ENCODE measurements around the gene LGALS7B.

Gene LGALS7B

DNA sequence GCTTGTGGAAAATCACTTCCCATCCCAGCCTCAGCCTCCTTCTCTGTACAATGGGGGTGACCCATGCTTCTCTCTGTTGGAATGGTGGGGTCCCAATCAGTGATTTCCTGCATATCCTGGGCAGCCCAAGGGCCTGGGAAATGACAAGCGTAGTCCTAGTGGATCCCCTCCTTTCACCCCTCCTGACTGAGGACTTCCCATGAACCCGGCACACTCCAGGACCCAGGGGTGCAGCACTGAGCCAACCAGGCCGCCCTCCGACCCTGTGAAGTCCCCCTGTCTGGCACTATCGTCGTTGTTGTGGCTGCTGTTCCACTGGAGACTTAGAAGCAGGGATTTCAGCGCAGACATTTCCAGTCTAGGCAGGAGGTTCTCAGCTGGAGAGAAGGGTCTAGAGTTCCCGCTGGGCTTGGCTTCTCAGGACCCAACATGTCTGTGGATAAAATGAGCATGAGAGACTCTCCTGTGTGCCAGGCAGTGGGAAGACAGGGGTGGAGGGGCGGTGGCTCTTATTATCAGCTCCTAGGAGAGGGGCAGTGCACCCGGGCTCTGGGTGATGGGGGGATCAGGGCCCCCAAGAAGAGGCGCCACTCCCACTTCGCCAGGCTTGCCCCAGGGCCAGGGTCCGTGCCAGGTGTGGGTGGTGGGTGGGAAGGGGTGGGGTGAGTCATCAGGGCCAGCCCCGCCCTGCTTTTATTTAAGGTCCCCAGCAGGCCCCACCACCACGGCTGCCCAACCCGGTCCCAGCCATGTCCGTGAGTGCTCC lies at the start of gene LGALS7B:
Gene LGALS7B, plus strand, starts transcription at position 723 of the 766 bp plus-strand sequence. Its CDS starts 27 bp downstream, at position 750.
- H3K79me2 ChIP-seq (ENCODE audit: low read length), result no peaks in the 10 kb centered on the region
- TF ChIP-seq, protein P1, sequence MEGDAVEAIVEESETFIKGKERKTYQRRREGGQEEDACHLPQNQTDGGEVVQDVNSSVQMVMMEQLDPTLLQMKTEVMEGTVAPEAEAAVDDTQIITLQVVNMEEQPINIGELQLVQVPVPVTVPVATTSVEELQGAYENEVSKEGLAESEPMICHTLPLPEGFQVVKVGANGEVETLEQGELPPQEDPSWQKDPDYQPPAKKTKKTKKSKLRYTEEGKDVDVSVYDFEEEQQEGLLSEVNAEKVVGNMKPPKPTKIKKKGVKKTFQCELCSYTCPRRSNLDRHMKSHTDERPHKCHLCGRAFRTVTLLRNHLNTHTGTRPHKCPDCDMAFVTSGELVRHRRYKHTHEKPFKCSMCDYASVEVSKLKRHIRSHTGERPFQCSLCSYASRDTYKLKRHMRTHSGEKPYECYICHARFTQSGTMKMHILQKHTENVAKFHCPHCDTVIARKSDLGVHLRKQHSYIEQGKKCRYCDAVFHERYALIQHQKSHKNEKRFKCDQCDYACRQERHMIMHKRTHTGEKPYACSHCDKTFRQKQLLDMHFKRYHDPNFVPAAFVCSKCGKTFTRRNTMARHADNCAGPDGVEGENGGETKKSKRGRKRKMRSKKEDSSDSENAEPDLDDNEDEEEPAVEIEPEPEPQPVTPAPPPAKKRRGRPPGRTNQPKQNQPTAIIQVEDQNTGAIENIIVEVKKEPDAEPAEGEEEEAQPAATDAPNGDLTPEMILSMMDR (IDR thresholded peaks at IDR 0.05; ENCODE audit: low read length), result no peak
- TF ChIP-seq EZH2phosphoT487 (IDR thresholded peaks at IDR 0.05; ENCODE audit: low read length) (no peak), EZH2 (optimal IDR thresholded peaks at IDR 0.05; ENCODE audit: low read depth, low read length) (no peak)
- H3F3A ChIP-seq (ENCODE audit: insufficient read depth, low read length), result no peaks in the 10 kb centered on the region
- no peak for DNase-seq
- H2AFZ ChIP-seq (ENCODE audit: low read length), result no peak within 1 kb of the TSS
- H3K4me1 ChIP-seq (ENCODE audit: low read length), result no peaks in the 10 kb centered on the region
- H3K27me3 ChIP-seq (replicated peaks; ENCODE audit: insufficient read depth, low read length), result peaks cover 14% of the 10 kb centered on the region
- H3K36me3 ChIP-seq (replicated peaks; ENCODE audit: insufficient read depth, low read length), result no peaks in the 10 kb centered on the region
- no peak within 1 kb of the TSS for H3K4me2 ChIP-seq (ENCODE audit: low read depth, low read length)
- no peak within 1 kb of the TSS for H3K27ac ChIP-seq (ENCODE audit: low read length)
- H3K4me3 ChIP-seq (ENCODE audit: low read length), result no peak within 1 kb of the TSS
- H4K20me1 ChIP-seq (ENCODE audit: insufficient read depth, low read length), result no peaks in the 10 kb centered on the region
- no peak within 1 kb of the TSS for H3K9ac ChIP-seq (ENCODE audit: low read length)
- H3K9me2 ChIP-seq (replicated peaks; ENCODE audit: insufficient read depth, low read length), result no peaks in the 10 kb centered on the region
- no peaks in the 10 kb centered on the region for H3K9me3 ChIP-seq (replicated peaks; ENCODE audit: insufficient read depth, low read length)

DNA sequence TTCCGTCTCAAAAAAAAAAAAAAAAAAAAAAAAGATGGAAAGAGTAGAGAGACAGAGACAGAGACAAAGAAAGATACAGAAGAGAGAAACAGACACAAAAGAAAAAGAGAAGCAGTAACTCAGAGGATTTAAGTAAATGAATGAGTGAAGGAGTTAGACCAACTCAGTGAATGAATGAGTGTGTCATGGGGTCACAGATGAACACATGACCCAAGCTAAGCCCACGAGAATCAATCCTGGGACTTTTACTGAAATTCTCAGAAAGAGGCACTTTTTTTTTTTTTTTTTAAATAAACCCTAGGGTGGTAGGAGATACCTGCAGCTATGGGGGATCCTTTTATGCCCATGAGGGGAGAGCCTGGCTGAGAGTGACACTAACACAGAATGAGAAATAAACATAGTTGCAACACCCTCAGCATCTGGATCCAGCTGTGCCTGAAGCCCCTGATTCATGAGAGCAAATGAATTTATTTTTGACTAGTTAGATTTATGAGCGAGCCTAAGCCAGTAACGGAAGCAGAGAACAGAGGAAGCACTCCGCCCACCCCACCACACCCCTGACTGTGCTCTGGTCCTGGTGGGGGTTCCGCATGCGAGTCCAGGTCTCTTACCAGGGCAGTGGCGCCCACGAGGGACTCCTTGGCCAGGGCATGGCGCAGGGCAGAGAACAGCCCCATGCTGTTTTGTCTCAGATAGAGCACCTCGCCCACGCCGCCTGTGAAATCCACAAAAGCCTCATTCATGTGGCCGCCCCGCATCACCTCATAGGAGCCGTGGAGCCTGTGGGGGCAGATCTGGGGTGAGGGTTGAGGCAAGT lies 49.4 kb upstream of the LGALS7B start:
- Histone ChIP-seq H4K20me1 (ENCODE audit: insufficient read depth, low read length) (no peaks in the 10 kb centered on the region), H3K4me3 (ENCODE audit: low read length) (no peak overlapping the region), H3K4me1 (ENCODE audit: low read length) (peaks cover 3% of the 10 kb centered on the region), H3K36me3 (replicated peaks; ENCODE audit: insufficient read depth, low read length) (no peaks in the 10 kb centered on the region), H3K4me2 (ENCODE audit: low read depth, low read length) (no peak overlapping the region), H3K27ac (ENCODE audit: low read length) (no peak overlapping the region), H3F3A (ENCODE audit: insufficient read depth, low read length) (peaks cover 8% of the 10 kb centered on the region), H3K27me3 (replicated peaks; ENCODE audit: insufficient read depth, low read length) (peaks cover 4% of the 10 kb centered on the region), H2AFZ (ENCODE audit: low read length) (no peak overlapping the region), H3K9me3 (replicated peaks; ENCODE audit: insufficient read depth, low read length) (no peaks in the 10 kb centered on the region), H3K79me2 (ENCODE audit: low read length) (no peaks in the 10 kb centered on the region), H3K9ac (ENCODE audit: low read length) (no peak overlapping the region), H3K9me2 (replicated peaks; ENCODE audit: insufficient read depth, low read length) (no peaks in the 10 kb centered on the region)
- DNase-seq, result no peak
- TF ChIP-seq EZH2phosphoT487 (IDR thresholded peaks at IDR 0.05; ENCODE audit: low read length) (no peak), EZH2 (optimal IDR thresholded peaks at IDR 0.05; ENCODE audit: low read depth, low read length) (no peak)
- TF ChIP-seq, protein P1 (IDR thresholded peaks at IDR 0.05; ENCODE audit: low read length), result no peak

DNA sequence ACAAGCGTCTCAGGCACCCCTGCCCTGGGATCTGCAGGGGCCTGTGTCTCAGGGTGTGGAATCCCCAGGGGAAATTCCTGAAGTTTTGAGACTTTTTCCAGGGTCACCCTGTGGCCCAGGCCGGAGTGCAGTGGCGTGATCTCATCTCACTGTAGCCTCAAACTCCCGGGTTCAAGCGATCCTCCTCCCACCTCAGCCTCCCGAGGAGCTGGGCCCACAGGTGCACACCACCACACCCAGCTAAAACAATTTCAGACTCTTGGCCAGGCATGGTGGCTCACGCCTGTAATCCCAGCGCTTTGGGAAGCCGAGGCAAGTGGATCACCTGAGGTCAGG lies 48.8 kb upstream of the LGALS7B start:
- H2AFZ ChIP-seq (ENCODE audit: low read length), result no peak overlapping the region
- H3K36me3 ChIP-seq (replicated peaks; ENCODE audit: insufficient read depth, low read length), result no peaks in the 10 kb centered on the region
- no peak overlapping the region for H3K27ac ChIP-seq (ENCODE audit: low read length)
- H4K20me1 ChIP-seq (ENCODE audit: insufficient read depth, low read length), result no peaks in the 10 kb centered on the region
- H3K79me2 ChIP-seq (ENCODE audit: low read length), result no peaks in the 10 kb centered on the region
- H3K4me1 ChIP-seq (ENCODE audit: low read length), result no peaks in the 10 kb centered on the region
- no peak overlapping the region for H3K4me3 ChIP-seq (ENCODE audit: low read length)
- TF ChIP-seq EZH2 (optimal IDR thresholded peaks at IDR 0.05; ENCODE audit: low read depth, low read length), result no peak
- TF ChIP-seq, protein P1 (IDR thresholded peaks at IDR 0.05; ENCODE audit: low read length), result no peak
- no peak for TF ChIP-seq EZH2phosphoT487 (IDR thresholded peaks at IDR 0.05; ENCODE audit: low read length)
- no peaks in the 10 kb centered on the region for H3K9me2 ChIP-seq (replicated peaks; ENCODE audit: insufficient read depth, low read length)
- no peak for DNase-seq
- H3K9ac ChIP-seq (ENCODE audit: low read length), result no peak overlapping the region
- no peaks in the 10 kb centered on the region for H3K9me3 ChIP-seq (replicated peaks; ENCODE audit: insufficient read depth, low read length)
- peaks cover 2% of the 10 kb centered on the region; the same call in 1 of the 2 replicates for H3F3A ChIP-seq (ENCODE audit: insufficient read depth, low read length)
- H3K4me2 ChIP-seq (ENCODE audit: low read depth, low read length), result no peak overlapping the region
- H3K27me3 ChIP-seq (replicated peaks; ENCODE audit: insufficient read depth, low read length), result peaks cover 4% of the 10 kb centered on the region

Data from MM.1S (cell line).